NCI-H2227 treated with DMSO at 0.1 percent for 48 hours (cell line): Measurements from ENCODE around the gene FANCC.

Experiments used
- DNase-seq: peaks from one replicate; lab custom pipeline; 2025; lab: John Stamatoyannopoulos, UW

The FANCC gene

GRCh38 chr9:95067057-95067456 lies 250.5 kb downstream of the FANCC start:
- DNase-seq: no peak

DNA sequence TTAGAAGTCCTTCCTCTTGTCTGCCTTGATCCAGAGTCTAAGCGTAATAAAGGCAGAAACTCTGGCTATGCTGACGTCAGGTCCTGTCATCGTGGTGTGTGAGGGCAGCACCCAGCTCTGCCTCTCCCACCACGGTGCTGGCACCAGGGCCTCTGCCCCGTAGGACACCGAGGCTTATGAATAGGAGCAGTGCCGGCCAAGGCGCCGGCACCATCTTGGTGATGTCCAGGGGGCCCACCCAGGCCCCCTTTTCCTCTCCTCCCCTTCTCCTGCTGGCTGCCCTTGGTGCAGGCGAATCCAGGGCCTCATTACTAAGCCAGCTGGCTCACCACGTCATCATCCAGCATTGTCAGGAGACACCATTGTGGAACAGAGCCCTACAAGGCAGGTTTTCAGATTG lies 252.3 kb downstream of the FANCC start:
- DNase-seq: no peak

DNA sequence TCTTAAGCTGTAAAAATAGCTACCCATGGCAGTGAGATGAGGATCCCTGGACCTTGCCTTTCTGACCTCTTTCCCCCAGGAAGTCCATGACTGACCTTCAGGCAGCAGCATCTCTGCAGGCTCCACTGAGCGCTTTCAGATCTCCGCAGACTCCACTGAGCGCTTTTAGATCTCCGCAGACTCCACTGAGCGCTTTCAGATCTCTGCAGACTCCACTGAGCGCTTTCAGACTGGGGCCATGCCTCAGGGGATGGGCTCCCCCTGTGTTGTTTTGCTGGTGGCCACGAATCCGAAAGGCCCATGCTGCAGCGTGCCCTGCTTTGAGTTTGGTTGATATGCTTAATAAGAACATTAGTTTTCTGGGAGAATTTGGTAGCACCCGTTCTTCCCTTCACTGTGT lies 254.2 kb downstream of the FANCC start:
- DNase-seq: no peak

DNA sequence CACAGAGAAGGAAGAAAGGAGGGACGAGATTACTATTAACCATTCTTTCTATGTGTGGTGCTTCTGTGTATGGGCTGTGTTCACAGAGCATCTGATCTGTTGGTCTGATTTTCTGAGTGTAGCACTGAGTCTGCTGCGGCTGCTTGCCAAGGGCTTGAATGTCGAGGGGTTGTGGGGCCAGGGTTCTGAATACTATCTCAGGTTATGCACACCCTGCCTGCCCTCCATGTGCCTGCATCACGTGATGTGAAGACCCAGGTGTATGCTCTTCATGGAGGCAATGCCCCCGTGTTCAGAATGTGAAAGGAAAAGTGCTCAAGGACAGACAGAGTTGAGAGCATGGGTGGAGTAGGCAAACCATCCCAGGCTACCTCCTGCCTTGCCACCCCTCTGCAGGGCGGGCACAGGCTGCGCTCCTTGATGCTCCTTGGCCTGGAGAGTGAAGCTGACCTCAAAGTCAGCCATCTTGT lies 254.9 kb downstream of the FANCC start:
- DNase-seq: no peak

DNA sequence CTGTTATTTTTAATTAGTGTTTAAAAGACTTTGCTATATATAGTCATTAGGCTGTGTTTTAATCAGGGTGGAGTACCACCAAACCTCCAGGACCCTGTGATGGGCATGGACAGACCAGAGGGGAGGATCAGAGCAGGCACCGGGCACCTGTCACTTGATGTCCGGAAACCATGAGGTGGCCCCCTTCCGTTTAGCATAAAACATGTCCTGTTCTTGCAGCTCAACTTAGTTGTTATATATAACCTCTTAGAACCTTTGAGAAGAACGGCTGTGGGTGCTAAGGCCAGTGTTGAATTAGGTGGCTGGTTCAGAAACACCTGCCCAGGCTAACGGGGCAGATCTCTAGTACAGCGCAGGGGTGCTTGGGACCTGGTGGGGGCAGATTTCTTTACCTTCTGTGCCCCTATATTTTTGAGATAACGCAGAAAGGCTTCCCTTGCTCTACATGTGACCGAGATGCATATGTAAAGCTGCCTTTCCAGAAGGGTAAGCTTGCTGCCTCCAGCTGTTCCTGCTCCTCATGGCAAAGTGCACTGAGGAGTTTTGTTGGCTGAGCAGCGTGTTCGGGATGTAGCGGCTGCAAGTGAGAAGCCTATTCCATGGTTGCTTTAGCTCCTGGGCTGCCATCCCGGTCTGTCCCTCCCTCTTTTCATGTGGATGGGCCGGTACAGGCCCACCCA lies 255.5 kb downstream of the FANCC start:
- DNase-seq: no peak

DNA sequence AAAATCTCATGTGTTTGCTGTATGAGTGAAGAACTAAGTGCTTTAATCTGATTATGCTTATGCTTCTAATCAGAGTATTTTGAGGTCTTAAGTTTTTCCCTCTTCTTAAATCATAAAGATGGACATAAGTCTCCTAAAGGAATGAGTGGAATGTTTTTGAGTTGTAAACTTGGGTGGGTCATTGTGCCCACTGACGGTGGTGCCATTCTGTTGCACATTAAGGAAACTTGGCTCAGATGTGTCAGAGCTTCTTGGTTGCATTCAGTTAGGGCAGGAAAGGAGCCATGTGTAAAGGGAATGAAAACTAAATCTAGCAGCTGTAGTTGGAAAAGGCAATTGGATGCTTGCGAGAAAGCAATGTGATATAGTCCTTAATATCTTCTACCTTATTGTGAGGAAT lies 256.6 kb downstream of the FANCC start:
- DNase-seq: no peak

GRCh38 chr9:95060234-95060633 lies 257.3 kb downstream of the FANCC start:
- DNase-seq: no peak

DNA sequence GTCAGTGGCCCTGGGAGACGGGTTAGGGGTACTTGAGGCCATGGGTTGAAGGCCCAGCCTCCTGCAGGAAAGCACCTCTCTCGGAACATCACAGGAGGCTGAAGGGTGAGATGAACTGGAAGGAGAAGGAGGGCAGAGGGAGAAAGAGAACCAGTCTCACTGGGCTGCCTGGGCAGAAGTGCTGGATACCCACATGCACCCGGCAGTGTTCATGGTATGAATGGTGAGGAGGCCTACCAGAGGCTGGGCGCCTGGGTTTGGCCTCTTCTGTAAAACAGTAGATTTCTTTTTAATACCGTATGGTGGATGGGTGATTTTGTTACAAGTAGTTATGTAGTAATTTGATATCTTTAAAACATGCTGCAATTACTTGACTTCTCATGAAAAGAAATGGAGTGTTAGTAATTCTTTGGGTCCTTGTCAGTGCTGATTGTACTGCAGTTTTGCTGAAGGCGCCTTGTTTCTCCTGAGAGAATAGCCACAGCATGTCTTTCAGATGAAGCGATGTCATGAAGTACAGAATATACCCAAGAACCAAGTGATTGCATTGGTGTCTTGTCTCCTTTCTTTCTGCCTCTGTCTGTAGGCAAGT lies 258.6 kb downstream of the FANCC start:
- no peak for DNase-seq

DNA sequence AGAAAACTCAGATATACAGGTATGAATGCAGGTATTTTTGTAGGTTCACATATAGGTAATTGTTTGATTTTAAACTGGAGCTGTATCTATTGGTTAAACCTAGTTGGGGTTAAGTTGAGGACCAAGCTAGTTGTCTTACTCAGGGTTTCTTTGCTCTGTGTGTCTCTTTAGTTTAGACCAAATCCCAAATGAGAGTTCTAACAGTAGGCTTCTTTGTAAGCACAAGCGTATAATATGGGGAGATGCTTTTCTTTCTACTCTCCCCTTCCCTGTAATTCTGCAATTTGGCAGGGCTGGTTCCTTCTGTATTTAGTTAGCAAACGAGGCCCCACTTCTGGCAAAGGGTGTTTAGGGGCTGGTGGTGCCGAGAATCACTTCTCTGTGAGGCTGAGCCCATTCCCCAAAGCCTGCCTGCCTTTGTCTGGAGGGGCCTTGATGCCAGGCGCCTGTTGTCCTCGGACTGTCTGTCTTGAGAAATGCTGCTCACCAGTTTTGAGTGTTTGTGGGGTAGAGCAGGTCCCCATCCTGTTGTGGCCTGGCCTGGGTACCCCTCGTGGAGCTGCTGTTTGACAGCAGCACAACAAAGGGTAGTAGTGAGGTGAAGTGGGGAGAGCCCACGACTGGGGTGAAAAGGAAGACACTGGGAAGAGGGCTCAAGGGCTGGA lies 259.3 kb downstream of the FANCC start:
- DNase-seq: no peak

DNA sequence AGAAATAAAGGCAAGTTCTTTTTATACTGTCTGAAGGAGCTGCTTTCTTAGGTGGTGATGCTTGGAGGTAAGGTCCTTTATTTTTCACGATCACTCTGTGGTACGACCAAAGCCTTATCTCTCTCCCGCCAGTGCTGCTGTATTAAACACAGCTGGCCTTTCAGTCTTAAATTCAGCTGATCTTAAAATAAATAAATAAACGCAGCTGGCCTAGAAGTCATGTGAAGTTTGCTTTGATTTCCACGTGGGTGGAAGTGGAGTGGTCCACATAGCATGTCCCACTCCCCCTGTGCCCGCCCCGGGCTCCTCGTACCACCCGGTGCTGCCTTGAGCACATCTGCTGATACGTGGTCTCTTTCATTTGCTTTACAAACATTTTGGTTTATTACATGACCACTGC lies 260.4 kb downstream of the FANCC start:
- no peak for DNase-seq

DNA sequence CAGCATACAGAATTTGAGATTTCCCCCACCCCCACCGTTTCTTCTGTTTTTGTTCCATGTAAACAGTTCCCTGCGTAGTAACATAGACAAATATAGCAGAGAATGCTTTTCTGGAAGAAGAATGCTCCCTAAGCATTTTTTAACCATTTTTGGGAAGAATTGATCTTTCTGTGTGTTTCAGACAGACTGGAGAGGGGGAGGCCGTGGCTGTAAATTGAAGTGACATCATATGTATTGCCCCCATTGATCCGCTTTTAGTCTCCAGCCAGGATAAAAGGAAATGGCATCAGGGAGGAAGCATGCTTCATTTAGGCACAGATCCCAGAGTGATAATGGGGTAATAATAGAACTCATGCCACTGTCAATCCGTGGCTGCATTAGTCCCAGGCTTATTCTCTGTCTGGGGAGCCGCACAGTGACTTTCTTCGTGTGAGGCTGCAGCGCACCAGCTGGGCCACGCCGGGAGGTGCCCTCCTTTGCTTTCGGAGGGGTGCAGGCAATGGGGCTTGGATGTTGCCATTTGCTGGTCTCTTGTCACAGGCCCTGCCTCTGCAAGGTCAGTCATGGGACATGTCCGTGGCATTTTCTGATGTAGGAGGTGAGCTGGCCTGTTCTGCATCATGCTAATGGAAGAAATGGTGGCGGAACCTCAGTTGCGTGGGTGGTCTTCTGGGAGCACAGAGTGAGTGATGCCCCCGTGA lies 261.5 kb downstream of the FANCC start:
- no peak for DNase-seq

GRCh38 chr9:95055334-95055850 lies 262.1 kb downstream of the FANCC start:
- no peak for DNase-seq

DNA sequence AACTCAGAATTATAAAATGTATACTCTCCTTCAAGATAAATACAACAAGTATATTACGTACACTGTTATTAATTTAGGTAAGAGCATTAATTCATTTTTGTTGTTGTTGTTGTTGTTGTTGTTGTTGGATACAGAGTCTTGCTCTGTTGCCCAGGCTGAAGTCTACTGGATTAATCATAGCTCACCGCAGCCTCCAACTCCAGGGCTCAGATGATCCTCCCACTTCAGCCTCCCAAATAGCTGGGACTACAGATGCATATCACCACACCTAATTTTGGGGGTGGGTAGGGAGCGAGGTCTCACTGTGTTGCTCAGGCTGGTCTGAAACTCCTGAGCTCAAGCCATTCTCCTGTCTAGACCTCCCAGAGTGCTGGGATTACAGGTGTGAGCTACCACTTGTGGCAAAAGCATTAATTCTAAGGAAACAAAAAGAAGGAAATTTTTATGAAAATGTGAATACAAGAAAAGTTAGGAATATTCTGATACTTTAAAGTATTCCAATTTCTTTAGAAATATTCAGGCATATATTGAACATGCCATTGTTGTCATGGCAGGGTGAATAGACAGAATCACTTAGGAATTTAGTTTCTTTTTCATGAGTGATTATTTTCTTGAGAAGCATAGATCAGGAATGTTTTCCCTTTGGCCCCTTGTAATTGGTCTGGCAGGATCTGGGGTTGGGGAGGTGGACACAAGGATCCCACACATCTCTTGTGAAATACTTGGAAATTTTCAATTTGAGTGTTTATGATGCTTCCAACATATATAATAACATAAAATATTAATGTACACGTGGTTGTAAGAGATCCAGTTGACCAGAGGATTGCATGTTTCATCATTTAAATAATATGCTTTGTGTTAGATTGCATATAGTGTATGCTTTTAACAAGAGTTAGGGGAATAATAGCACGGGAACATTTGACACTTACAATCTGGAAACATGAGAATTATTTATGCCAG lies 263.6 kb downstream of the FANCC start:
- DNase-seq: no peak

DNA sequence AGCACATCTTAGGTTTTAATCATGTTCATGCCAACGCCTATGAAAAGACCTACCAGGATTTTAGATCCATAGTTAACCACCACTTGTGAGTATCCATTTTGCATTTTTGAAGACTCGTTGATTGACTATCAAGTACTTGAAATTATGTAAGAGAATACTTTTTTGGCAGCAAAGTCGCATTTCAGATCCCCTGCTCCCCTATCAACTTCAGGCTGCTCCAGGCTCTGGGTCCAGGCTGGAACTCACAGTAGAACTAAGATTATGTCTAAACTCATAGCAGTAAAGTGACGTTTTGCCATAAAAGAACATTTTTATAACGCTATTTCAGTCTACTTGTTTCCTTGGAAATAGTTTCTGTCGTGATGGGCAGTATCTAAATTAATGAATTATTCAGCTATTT lies 267.7 kb downstream of the FANCC start:
- DNase-seq: no peak
